NOMO-1 treated with dmso at 0.1 percent for 144 hours (cell line): ENCODE results near the gene GCGR.
A peak's percentile ranks its signal among the peaks of the same experiment; 100 is the strongest.

Experiments used
- DNase-seq: peaks from one replicate; lab custom pipeline; 2025; ENCODE audit not compliant: unreplicated experiment; lab: John Stamatoyannopoulos, UW

Gene GCGR

DNA sequence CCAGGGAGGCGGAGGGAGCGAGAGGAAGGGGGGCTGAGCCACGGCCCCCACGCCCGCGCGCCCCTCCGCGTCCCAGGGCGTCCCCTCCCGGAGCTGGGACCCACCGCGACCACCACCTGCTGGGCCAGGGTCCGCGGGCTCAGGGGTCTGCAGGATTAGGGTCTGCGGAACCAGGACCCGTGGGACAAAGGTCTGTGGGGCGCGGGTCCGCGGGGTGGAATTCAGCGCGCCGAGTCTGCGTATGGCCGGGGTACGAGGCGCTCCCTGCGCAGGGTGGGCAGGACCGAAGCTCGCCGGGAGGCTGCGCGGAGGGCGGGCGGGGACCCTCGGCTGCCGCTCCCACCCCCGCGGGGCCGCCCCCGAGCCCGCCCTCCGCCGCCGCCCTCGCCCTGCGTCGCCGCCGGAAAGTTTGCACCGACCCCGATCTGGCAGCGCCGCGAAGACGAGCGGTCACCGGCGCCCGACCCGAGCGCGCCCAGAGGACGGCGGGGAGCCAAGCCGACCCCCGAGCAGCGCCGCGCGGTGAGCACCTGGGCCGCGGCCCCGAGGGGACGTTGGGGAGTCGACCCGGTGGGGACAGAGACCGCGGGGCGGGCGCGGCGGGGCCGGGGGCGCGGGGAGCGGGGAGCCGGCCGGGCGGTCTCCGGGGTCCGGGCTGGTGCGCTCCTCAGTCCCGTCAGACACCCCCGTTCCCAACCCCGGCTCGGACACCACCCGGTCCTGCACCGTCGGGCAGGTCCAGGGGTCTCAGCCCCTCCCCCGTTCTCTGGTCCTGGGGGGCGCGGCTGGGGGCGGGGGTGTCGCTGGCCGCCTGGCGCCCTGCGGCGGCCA is at the start of gene GCGR:
Gene GCGR, plus strand, starts transcription at position 423 of the 831 bp plus-strand sequence. CDS start 4,869 bp downstream, outside the sequence.
- no peak for DNase-seq

GRCh38 chr17:81792675-81793615 is 11.0 kb upstream of the GCGR start:
- no peak for DNase-seq

GRCh38 chr17:81794074-81794476 is 9.9 kb upstream of the GCGR start:
- DNase-seq = no peak

DNA sequence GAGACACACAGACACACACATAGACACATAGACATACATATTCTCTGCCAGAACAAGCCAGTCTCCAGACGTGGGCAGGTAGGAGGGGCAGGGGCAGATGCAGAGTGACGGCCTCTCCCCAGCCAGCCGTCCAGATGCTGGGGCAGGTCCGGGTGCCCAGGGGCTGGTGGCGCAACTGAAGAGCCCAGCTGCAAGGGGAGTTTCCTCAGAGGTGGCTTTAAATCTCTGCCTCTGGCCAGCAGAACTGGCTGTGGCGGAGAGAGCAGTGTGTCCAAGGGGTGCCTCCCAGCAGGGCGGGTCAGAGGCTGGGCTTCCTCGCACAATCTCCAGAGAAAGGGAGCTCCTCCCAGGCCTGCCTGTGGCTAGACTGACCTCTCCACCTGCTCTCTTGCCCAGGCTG is 9.4 kb upstream of the GCGR start:
- peak; percentile 18 for DNase-seq

- DNase-seq = no peak
Measured at GRCh38 chr17:81801327-81801726, 2.6 kb upstream of the GCGR start.

- no peak for DNase-seq
Measured at GRCh38 chr17:81802048-81802758, 1.7 kb upstream of the GCGR start.

DNA sequence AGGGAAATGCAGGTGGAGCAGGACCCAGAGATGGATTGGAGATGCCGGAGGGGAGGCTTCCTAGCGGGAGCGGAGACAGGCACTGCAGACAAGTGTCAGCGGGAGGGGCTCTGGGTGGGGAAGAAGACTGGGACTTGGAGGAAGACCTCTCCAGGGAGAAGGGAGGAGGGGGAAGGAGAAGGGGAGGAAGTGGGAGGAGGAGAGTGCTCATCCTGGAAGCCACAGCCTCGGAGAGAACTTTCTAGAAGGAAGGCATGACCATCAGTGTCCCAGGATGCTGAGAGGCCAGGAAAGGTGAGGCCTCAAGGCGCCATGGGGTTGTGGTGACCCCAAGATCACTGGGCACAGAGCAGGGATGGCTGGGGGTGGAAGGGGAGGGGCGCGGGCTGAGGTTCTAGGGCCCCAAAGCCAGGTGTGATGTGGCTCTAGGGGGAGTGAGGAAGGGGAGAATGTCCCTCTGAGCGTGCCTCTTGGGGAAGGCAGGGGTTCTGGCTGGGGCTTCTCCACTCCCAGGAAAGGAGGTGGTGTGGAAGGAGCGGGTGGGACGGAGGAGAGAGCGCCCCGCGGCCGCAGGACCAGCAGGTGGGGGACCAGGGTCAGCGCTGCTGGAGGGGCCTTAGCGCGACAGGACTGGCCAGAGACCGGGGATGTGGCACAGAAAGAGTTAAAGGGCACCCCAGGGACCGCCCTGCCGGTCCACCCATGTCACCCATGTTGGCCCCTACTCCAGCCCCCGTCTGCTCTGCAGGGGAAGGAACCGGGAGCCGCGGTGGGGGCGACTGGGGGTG is 900 bp upstream of the GCGR start:
- no peak for DNase-seq

GRCh38 chr17:81804559-81805399 is 829 bp downstream of the GCGR start:
- DNase-seq = no peak

DNA sequence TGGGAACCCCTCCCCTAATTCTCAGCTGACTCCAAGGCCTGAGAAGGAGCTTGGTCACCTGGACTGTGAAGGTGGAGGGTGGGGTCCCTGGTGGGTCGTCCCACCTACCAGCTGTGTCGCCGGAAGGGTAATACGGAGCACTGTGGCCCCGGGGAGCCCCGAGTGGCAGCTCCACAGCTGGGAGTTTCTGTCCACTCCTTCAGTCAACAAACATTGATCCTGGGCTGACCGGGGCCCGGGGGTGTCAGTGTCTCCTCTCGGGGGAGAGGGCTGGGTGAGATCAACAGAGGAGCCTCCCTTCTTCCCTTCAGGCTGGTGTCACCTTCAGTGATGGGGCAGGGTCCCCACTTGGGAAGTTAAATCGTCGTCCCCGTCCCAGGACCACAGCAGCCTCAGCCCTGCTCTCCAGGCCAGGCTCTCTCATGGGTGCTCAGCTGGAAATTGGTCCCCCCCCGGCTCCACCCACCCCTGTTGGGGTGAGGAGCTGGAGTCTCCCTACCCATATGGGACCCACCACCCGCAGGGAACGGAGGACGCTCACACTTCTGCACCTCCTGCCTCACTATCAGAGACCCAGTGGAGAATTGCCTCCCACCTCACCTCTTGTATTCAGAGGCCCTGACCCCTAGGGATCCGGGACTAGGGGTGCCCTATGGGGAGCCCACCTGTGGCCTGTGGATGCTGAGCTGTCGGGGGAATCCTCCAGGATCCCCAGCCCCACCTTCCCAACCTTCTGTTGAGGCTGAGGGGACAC is 1.9 kb downstream of the GCGR start:
- DNase-seq = no peak

DNA sequence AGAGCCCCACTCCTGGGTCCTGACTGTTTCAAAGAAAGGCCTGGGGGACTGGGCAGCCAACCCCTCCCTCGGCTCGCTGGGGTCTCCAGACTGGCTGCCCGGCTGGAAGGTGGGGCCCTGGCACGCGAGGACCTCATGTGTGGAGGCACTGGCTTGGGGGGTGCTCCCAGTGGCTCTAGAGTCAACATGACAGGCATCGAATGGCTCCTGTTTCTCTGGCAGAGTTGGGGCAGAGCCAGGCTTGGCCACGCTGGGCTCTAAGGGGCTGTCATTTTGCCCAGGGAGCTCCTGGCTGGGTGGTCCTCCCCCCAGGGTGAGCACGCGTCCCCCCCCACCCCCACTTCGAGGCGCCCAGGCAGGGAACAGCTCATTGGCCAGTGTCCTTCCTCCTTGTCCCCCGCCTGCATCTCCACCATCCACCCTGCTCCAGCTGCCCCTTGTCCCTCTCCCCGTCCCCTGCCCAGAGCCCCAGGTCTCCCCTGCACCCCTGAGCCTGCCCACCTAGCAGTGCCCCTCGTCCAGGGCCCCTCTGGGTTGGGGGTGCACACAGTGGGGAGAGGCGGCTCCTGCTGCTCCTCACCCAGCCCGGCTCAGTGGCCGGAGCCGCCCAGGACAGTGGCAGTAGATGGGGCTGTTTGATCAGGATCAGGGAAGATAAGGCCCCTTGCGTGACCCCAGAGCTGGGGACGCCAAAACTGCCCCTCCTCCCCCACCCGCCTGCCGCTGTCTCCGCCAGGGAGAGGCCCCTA is 2.7 kb downstream of the GCGR start:
- DNase-seq = no peak

DNA sequence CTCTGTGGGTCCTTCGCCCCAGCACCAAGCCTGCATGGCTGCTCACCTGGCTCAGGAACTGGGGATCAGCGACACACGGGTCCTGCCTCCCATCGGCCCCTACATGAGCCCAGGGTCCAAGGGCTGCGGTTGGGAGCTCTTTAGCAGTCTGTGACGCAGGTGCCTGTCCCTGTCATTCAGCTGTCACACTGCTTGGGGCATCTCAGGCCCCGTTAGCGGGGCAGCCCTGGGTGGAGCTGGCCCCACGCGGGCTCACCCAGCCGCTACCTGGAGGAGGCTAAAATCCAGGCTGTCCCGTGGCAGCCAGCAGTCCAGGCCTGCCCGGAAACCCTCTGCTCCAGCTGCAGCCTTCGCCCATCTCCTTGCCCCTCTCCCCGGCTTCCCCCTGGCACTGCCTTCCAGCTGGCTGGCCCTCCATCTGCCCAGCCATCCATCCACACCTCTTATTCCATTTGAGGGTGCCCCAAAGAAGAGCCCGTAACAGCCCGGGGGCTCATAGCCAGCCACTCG is 3.3 kb downstream of the GCGR start:
- DNase-seq = no peak

GRCh38 chr17:81807839-81808238 is 3.9 kb downstream of the GCGR start:
- DNase-seq = no peak

GRCh38 chr17:81808778-81809555 is 5.0 kb downstream of the GCGR start:
- DNase-seq = no peak

DNA sequence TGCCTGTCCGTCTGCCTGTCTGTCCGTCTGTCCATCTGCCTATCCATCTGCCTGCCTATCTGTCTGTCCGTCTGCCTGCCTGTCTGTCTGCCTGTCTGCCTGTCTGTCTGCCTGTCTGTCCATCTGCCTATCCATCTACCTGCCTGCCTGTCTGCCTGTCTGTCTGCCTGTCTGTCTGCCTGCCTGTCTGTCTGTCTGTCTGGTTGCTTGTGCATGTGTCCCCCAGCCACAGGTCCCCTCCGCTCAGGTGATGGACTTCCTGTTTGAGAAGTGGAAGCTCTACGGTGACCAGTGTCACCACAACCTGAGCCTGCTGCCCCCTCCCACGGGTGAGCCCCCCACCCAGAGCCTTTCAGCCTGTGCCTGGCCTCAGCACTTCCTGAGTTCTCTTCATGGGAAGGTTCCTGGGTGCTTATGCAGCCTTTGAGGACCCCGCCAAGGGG is 5.6 kb downstream of the GCGR start:
- DNase-seq = no peak

DNA sequence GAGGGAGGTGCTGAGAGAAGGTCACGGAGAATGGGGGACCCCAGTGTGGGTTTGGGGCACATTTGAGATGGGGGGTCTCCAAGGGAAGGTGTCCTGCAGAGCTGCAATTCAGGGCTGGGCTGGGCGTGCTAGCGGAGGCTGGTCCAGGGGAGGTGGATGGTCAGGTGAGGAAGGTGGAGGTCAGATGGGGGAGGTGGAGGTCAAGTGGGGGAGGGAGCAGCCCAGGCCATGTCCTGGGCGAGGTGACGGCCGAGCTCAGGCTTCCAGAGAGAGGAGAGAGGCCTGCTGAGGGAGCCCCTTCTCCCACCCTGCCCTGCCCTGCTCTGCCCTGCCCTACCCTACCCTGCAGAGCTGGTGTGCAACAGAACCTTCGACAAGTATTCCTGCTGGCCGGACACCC is 6.5 kb downstream of the GCGR start:
- no peak for DNase-seq

DNA sequence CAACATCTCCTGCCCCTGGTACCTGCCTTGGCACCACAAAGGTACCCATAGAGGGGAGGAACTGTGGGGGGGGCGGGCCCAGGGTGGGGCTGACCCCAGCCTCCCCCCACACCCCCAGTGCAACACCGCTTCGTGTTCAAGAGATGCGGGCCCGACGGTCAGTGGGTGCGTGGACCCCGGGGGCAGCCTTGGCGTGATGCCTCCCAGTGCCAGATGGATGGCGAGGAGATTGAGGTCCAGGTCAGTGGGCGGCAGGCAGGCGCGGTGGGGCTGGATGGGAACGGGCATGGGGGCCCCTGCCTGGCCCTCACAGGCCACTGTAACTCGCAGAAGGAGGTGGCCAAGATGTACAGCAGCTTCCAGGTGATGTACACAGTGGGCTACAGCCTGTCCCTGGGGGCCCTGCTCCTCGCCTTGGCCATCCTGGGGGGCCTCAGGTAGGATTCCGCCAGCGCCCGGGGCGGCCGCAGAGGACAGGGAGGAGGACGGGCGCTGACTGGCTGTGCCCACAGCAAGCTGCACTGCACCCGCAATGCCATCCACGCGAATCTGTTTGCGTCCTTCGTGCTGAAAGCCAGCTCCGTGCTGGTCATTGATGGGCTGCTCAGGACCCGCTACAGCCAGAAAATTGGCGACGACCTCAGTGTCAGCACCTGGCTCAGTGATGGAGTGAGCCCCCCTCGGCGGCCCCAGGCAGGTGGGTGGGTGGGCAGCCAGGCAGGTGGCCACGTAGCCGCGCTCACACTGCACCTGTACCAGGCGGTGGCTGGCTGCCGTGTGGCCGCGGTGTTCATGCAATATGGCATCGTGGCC is 7.1 kb downstream of the GCGR start:
- no peak for DNase-seq
